Measurements from ENCODE around the gene TBC1D22B.

- TF ChIP-seq EZH2 (IDR thresholded peaks at IDR 0.05; ENCODE audit: low read depth, unreplicated experiment): no peak
- TF ChIP-seq CTCF (conservative IDR thresholded peaks at IDR 0.05; ENCODE audit: low read depth in 2 of 2): no peak
- TF ChIP-seq EZH2phosphoT487 (IDR thresholded peaks at IDR 0.05; ENCODE audit: unreplicated experiment): no peak
- no peak for TF ChIP-seq CREB1 (CRISPR knock-in tag; IDR thresholded peaks at IDR 0.05; ENCODE audit: low read depth)
- no peak for TF ChIP-seq POLR2AphosphoS5 (IDR thresholded peaks at IDR 0.05; ENCODE audit: low read depth)
- no peak for TF ChIP-seq REST (IDR thresholded peaks at IDR 0.05; ENCODE audit: unreplicated experiment)
These were observed 86.7 kb downstream of the TBC1D22B start for GRCh38 chr6:37344308-37344707.
